Mucosa of stomach (tissue), 1 donor: ENCODE results near the gene IFI27L2.

Source experiments
- H3K27me3 ChIP-seq: one replicate; pipeline ENCODE4 v1.7.0; 2013; ENCODE audit warnings: mild to moderate bottlenecking, low read length; ENCODE audit not compliant: control insufficient read depth, insufficient read depth
- H3K36me3 ChIP-seq: one replicate; pipeline ENCODE4 v1.7.0; 2013; ENCODE audit warnings: low read length; ENCODE audit not compliant: control insufficient read depth, insufficient read depth
- H3K4me1 ChIP-seq: one replicate; pipeline ENCODE4 v1.7.0; 2013; ENCODE audit warnings: mild to moderate bottlenecking, low read length; ENCODE audit not compliant: control insufficient read depth, insufficient read depth
- H3K4me3 ChIP-seq: one replicate; pipeline ENCODE4 v1.7.0; 2013; ENCODE audit warnings: low read length
- H3K9ac ChIP-seq: one replicate; pipeline ENCODE4 v1.7.0; 2013; ENCODE audit warnings: mild to moderate bottlenecking, low read length, moderate library complexity
- H3K9me3 ChIP-seq: one replicate; pipeline ENCODE4 v1.7.0; 2013; ENCODE audit warnings: mild to moderate bottlenecking, low read length, moderate library complexity; ENCODE audit not compliant: control insufficient read depth
- donor health status: Pancreatic carcinoma.

IFI27L2 gene

GRCh38 chr14:94104731-94105130 lies 24.7 kb downstream of the IFI27L2 start:
- Histone ChIP-seq H3K9ac (no peak overlapping the region), H3K9me3 (no peaks in the 10 kb centered on the region), H3K4me1 (peaks cover 29% of the 10 kb centered on the region), H3K27me3 (no peaks in the 10 kb centered on the region), H3K4me3 (no peak overlapping the region), H3K36me3 (no peaks in the 10 kb centered on the region)

GRCh38 chr14:94103554-94104150 lies 25.8 kb downstream of the IFI27L2 start:
- H3K9ac ChIP-seq = peak overlapping the region; percentile 3
- no peaks in the 10 kb centered on the region for H3K36me3 ChIP-seq
- no peak overlapping the region for H3K4me3 ChIP-seq
- no peaks in the 10 kb centered on the region for H3K9me3 ChIP-seq
- H3K4me1 ChIP-seq = peaks cover 22% of the 10 kb centered on the region
- H3K27me3 ChIP-seq = no peaks in the 10 kb centered on the region

GRCh38 chr14:94102768-94103482 lies 26.5 kb downstream of the IFI27L2 start:
- H3K9me3 ChIP-seq = no peaks in the 10 kb centered on the region
- H3K4me3 ChIP-seq = no peak overlapping the region
- peaks cover 22% of the 10 kb centered on the region for H3K4me1 ChIP-seq
- H3K36me3 ChIP-seq = no peaks in the 10 kb centered on the region
- peak overlapping the region; percentile 3 for H3K9ac ChIP-seq
- H3K27me3 ChIP-seq = no peaks in the 10 kb centered on the region

DNA sequence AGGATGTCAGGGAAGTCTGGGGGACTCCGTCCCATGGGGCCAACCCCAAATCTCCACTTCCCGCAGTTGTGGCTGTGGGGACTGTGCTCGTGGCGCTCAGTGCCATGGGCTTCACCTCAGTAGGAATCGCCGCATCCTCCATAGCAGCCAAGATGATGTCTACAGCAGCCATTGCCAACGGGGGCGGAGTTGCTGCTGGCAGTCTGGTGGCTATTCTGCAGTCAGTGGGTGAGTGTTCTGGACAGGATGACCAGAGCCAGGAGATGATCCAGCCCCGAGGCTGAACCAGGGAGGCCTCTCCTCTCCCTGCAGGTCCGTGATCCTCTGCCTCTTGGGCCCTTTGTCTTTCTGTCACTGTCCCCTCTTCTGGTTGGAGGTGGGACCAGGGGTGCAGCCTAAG lies 27.7 kb downstream of the IFI27L2 start:
- Histone ChIP-seq H3K9me3 (no peaks in the 10 kb centered on the region), H3K4me1 (peaks cover 22% of the 10 kb centered on the region), H3K27me3 (no peaks in the 10 kb centered on the region), H3K36me3 (no peaks in the 10 kb centered on the region), H3K4me3 (no peak overlapping the region), H3K9ac (no peak overlapping the region)

DNA sequence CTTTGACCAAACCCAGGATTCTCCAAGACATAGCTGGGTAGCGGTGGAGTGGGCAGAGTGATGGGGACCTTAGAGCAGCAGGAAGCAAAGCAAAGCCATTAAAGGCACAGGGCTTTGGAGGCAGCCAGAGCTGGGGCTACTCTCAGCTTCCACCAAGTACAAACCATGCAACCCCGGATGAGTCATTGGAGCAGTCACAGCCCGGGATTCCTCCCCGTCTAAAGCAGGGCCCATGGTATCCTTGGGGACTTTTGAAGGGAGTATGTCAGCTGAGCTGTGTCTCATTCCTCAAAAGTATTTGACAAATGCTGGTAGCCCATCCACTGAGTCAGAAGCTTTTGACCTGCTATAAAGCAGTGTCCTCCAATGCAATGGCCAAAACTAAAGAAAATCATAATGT lies 28.6 kb downstream of the IFI27L2 start:
- H3K4me1 ChIP-seq = peaks cover 22% of the 10 kb centered on the region
- H3K36me3 ChIP-seq = no peaks in the 10 kb centered on the region
- H3K27me3 ChIP-seq = no peaks in the 10 kb centered on the region
- H3K4me3 ChIP-seq = no peak overlapping the region
- H3K9ac ChIP-seq = no peak overlapping the region
- H3K9me3 ChIP-seq = no peaks in the 10 kb centered on the region

DNA sequence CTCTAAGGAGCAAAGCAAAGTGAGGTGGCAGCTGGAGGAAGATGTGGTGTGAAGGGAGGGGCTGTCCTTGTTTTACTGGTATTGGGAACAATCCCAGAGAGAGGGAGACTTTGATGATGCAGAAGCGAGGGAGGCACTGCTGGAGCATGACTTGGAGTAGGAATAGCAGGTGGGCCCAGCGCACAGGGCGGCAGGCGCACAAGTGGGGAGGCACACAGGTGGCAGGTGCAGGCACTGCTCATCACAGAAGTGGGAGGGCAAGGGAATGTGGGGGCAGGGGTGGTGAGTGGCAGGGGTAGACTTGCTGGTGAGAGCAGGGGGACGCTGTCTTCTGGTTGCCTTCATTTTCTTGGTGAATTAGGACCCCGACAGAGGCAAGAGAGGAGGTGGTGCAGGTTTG lies 30.4 kb downstream of the IFI27L2 start:
- H3K9ac ChIP-seq = no peak overlapping the region
- no peaks in the 10 kb centered on the region for H3K36me3 ChIP-seq
- no peak overlapping the region for H3K4me3 ChIP-seq
- peaks cover 22% of the 10 kb centered on the region for H3K4me1 ChIP-seq
- no peaks in the 10 kb centered on the region for H3K9me3 ChIP-seq
- H3K27me3 ChIP-seq = no peaks in the 10 kb centered on the region

DNA sequence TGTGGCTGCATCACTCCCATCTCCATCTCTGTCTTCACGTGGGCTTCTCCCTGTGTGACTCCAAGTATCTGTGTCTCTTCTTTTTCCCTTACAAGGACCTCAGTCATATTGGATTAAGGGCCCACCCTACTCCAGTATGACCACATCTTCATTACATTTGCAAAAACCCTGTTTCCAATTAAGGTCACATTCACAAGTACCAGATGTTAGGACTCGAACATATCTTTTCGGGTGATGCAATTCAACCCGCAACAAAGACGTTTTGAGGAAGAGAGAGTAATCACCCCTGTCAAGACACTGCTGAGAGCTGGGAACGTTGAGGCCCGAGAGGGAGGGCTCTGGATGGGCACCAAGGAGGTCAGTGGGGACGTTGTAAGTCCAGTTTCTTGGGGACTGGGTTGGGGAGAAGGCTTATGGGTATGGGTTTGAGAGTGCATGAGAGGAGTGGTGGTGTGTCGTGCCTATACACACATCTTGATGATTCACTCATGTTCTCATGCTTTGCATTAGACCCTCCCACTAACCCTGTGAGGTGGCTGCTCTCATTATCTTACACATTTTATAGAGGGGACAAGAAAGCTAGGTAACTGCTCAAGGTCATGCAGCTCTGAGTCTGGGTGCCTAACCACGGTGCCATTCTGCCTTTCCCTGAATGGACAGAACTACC lies 30.9 kb downstream of the IFI27L2 start:
- Histone ChIP-seq H3K36me3 (no peaks in the 10 kb centered on the region), H3K9ac (no peak overlapping the region), H3K9me3 (no peaks in the 10 kb centered on the region), H3K27me3 (no peaks in the 10 kb centered on the region), H3K4me1 (peaks cover 17% of the 10 kb centered on the region), H3K4me3 (no peak overlapping the region)

GRCh38 chr14:94097091-94097490 lies 32.3 kb downstream of the IFI27L2 start:
- H3K4me1 ChIP-seq = peaks cover 3% of the 10 kb centered on the region
- H3K9me3 ChIP-seq = no peaks in the 10 kb centered on the region
- no peaks in the 10 kb centered on the region for H3K27me3 ChIP-seq
- no peak overlapping the region for H3K4me3 ChIP-seq
- no peak overlapping the region for H3K9ac ChIP-seq
- H3K36me3 ChIP-seq = no peaks in the 10 kb centered on the region

DNA sequence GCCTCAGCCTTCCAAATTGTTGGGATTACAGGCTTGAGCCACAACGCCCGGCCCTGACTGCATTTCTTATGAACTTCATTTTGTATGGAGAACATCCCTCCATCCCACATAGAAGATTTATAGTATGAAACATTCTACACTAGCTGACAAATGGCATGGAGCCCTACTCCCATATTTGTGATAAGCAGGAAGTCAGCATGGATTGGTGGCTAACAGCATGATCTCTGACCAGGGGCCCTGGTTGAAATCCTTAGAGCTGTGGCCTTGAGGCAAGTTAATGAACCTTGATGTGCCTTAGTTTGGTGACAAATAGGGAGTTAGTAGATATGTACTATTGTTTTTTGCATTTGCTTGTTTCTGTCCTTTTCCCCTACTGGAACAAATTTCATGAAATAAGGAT lies 36.0 kb downstream of the IFI27L2 start:
- Histone ChIP-seq H3K4me3 (no peak overlapping the region), H3K4me1 (no peaks in the 10 kb centered on the region), H3K27me3 (no peaks in the 10 kb centered on the region), H3K9ac (no peak overlapping the region), H3K9me3 (no peaks in the 10 kb centered on the region), H3K36me3 (no peaks in the 10 kb centered on the region)

DNA sequence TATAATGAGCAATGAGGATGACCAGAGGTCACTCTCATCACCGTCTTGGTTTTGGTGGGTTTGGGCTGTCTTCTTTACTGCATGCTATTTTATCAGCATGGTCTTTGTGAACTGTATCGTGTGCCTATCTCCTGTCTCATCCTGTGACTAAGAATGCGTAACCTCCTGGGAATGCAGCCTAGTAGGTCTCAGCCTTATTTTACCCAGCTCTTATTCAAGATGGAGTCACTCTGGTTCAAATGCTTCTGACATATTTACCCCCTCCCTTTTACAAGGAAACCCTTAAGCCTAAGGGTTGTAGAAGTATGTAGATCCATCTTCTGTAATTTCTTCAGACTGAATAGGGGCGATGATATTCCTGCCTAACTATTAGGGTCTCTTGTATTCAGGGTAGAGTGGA lies 39.9 kb downstream of the IFI27L2 start:
- Histone ChIP-seq H3K4me3 (no peak overlapping the region), H3K27me3 (no peaks in the 10 kb centered on the region), H3K4me1 (no peaks in the 10 kb centered on the region), H3K9me3 (no peaks in the 10 kb centered on the region), H3K36me3 (no peaks in the 10 kb centered on the region), H3K9ac (no peak overlapping the region)

GRCh38 chr14:94088516-94088915 lies 40.9 kb downstream of the IFI27L2 start:
- no peak overlapping the region for H3K9ac ChIP-seq
- H3K4me3 ChIP-seq = no peak overlapping the region
- no peaks in the 10 kb centered on the region for H3K36me3 ChIP-seq
- H3K4me1 ChIP-seq = no peaks in the 10 kb centered on the region
- H3K27me3 ChIP-seq = no peaks in the 10 kb centered on the region
- no peaks in the 10 kb centered on the region for H3K9me3 ChIP-seq

GRCh38 chr14:94087891-94088290 lies 41.5 kb downstream of the IFI27L2 start:
- H3K27me3 ChIP-seq = no peaks in the 10 kb centered on the region
- no peaks in the 10 kb centered on the region for H3K36me3 ChIP-seq

More at GRCh38 chr14:94087891-94088290, 41.5 kb downstream of the IFI27L2 start:
- no peaks in the 10 kb centered on the region for H3K4me1 ChIP-seq
- H3K9ac ChIP-seq = no peak overlapping the region
- H3K9me3 ChIP-seq = no peaks in the 10 kb centered on the region
- no peak overlapping the region for H3K4me3 ChIP-seq
